DOHH2 (cell line): Measurements from ENCODE around the gene SPIN1.

Source experiments
- CTCF ChIP-seq: fragments of 200-600 bp; sonication (generic); IDR thresholded peaks from one replicate; pipeline ENCODE4 v1.5.1; 2014; ENCODE audit warnings: antibody characterized with exemption, mild to moderate bottlenecking, low read depth, low read length; ENCODE audit not compliant: poor library complexity, severe bottlenecking
- EZH2phosphoT487 ChIP-seq: fragments of 200-600 bp; sonication (generic); IDR thresholded peaks from 2 replicates; pipeline ENCODE4 v1.6.1; 2017; ENCODE audit warnings: borderline replicate concordance, mild to moderate bottlenecking, antibody characterized with exemption, low read length, moderate library complexity, mixed read lengths

- TF ChIP-seq CTCF (no peak), EZH2phosphoT487 (no peak)
These were observed 38.4 kb downstream of the SPIN1 start for GRCh38 chr9:88426651-88427050.
